Gastrocnemius medialis (tissue), 4 donors: ENCODE results near the gene HAO1.
"Not testable (repeated sequence)": the region's sequence is repeated elsewhere in the genome, so short reads cannot be mapped to it uniquely, and the experiment has no call there.

Experiments
- POLR2A ChIP-seq, 2 donors: fragments of 450-650 bp; IDR thresholded peaks; one replicate each; pipeline ENCODE4 v1.6.1; 2017; ENCODE audit warnings: antibody characterized with exemption in 2 of 2, mild to moderate bottlenecking in 2 of 2, moderate library complexity in 2 of 2
- TF ChIP-seq, protein P1 (sequence below), 5 experiments: fragments of 450-650 bp in 3 of 5; fragments of 200-600 bp in 2 of 5; sonication (generic) in 2 of 5; IDR thresholded peaks in 4 of 5; conservative IDR thresholded peaks in 1 of 5; 1 replicate in 4 of 5; 2 replicates in 1 of 5; pipeline ENCODE4 v1.5.1; 2016 to 2019; ENCODE audit warnings: antibody characterized with exemption in 5 of 5, mild to moderate bottlenecking in 3 of 5, moderate library complexity in 3 of 5

DNA sequence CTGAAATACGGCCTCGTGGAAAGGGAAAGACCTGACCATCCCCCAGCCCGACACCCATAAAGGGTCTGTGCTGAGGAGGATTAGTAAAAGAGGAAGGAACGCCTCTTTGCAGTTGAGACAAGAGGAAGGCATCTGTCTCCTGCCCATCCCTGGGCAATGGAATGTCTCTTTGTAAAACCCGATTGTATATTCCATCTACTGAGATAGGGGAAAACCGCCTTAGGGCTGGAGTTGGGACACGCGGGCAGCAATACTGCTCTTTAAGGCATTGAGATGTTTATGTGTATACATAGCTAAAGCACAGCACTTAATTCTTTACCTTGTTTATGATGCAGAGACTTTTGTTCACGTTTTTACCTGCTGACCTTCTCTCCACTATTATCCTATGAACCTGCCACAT lies 16.3 kb upstream of the HAO1 start:
- TF ChIP-seq, protein P1, sequence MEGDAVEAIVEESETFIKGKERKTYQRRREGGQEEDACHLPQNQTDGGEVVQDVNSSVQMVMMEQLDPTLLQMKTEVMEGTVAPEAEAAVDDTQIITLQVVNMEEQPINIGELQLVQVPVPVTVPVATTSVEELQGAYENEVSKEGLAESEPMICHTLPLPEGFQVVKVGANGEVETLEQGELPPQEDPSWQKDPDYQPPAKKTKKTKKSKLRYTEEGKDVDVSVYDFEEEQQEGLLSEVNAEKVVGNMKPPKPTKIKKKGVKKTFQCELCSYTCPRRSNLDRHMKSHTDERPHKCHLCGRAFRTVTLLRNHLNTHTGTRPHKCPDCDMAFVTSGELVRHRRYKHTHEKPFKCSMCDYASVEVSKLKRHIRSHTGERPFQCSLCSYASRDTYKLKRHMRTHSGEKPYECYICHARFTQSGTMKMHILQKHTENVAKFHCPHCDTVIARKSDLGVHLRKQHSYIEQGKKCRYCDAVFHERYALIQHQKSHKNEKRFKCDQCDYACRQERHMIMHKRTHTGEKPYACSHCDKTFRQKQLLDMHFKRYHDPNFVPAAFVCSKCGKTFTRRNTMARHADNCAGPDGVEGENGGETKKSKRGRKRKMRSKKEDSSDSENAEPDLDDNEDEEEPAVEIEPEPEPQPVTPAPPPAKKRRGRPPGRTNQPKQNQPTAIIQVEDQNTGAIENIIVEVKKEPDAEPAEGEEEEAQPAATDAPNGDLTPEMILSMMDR (IDR thresholded peaks at IDR 0.05 in 4 of 5, conservative IDR thresholded peaks at IDR 0.05 in 1 of 5): not testable (repeated sequence)
- not testable (repeated sequence) for TF ChIP-seq POLR2A (IDR thresholded peaks at IDR 0.05)
